Measurements from ENCODE around the gene SPOCK1. TPM values are rescaled to one million over a fixed set of nuclear protein-coding genes. Genes with fewer than 3 reads are reported as not detected.

SPOCK1 gene
- total RNA-seq, 1 donor: 231 TPM

DNA sequence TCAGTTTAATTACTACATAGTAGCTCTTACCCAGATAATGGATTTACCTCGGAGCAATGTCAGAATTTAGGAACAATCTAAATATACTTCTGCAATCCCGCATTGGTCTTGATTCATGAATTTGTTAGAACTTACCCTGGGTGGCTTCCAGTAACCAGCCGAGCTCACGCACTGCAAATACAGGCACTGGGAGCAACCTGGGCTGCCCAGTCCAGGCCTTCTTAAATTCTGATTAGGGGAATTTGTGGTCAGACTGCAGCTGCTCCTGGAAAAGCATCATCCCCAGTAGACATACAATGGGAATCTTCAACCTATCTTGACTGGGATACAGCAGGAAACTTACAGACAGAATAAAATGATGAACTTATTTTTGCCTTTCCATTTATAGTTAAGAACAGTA lies 270.3 kb downstream of the SPOCK1 start:
- DNase-seq (ENCODE audit: insufficient read length, low spot score, missing footprints): no peak
- Histone ChIP-seq H2AFZ (ENCODE audit: low read length) (no peak overlapping the region), H3K27ac (ENCODE audit: low read depth, low read length) (no peak overlapping the region), H3K9me3 (ENCODE audit: low read depth, low read length) (no peaks in the 10 kb centered on the region), H3K4me2 (ENCODE audit: insufficient read depth, low read length) (no peak overlapping the region), H3K79me2 (ENCODE audit: insufficient read depth, low read length) (no peaks in the 10 kb centered on the region), H4K20me1 (ENCODE audit: insufficient read depth, low read length) (peaks cover 24% of the 10 kb centered on the region), H3K4me3 (ENCODE audit: insufficient read depth, low read length) (no peak overlapping the region), H3K36me3 (ENCODE audit: insufficient read depth, low read length) (peaks cover 2% of the 10 kb centered on the region), H3K27me3 (ENCODE audit: insufficient read depth, low read length) (no peaks in the 10 kb centered on the region), H3K4me1 (ENCODE audit: insufficient read depth, low read length) (no peaks in the 10 kb centered on the region)
- TF ChIP-seq, protein P1, sequence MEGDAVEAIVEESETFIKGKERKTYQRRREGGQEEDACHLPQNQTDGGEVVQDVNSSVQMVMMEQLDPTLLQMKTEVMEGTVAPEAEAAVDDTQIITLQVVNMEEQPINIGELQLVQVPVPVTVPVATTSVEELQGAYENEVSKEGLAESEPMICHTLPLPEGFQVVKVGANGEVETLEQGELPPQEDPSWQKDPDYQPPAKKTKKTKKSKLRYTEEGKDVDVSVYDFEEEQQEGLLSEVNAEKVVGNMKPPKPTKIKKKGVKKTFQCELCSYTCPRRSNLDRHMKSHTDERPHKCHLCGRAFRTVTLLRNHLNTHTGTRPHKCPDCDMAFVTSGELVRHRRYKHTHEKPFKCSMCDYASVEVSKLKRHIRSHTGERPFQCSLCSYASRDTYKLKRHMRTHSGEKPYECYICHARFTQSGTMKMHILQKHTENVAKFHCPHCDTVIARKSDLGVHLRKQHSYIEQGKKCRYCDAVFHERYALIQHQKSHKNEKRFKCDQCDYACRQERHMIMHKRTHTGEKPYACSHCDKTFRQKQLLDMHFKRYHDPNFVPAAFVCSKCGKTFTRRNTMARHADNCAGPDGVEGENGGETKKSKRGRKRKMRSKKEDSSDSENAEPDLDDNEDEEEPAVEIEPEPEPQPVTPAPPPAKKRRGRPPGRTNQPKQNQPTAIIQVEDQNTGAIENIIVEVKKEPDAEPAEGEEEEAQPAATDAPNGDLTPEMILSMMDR (IDR thresholded peaks at IDR 0.05; ENCODE audit: extremely low read depth, low read depth, low read length): no peak

DNA sequence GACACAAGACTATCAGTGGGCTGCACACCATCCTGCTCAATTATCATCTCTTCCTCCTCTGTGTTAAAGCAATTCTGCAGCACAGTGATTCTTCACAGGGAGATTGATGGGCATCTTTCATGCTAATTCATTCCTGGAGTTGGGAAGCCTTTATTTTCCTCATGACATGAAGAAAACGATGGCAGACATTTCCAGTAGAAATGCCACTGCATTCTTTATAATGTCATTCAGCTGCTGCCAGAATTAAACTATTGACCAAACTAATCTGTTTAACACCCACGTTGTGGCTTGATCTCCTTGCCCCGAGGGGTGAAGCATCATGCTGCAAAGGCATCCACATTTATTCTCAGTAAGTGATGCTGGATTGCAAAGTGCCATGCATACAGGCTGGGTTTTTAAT lies 273.0 kb downstream of the SPOCK1 start:
- Histone ChIP-seq H4K20me1 (ENCODE audit: insufficient read depth, low read length) (peaks cover 29% of the 10 kb centered on the region), H3K4me1 (ENCODE audit: insufficient read depth, low read length) (no peaks in the 10 kb centered on the region), H2AFZ (ENCODE audit: low read length) (no peak overlapping the region), H3K27me3 (ENCODE audit: insufficient read depth, low read length) (no peaks in the 10 kb centered on the region), H3K4me3 (ENCODE audit: insufficient read depth, low read length) (no peak overlapping the region), H3K27ac (ENCODE audit: low read depth, low read length) (no peak overlapping the region), H3K36me3 (ENCODE audit: insufficient read depth, low read length) (peaks cover 2% of the 10 kb centered on the region), H3K9me3 (ENCODE audit: low read depth, low read length) (no peaks in the 10 kb centered on the region), H3K79me2 (ENCODE audit: insufficient read depth, low read length) (no peaks in the 10 kb centered on the region), H3K4me2 (ENCODE audit: insufficient read depth, low read length) (no peak overlapping the region)
- TF ChIP-seq, protein P1 (IDR thresholded peaks at IDR 0.05; ENCODE audit: extremely low read depth, low read depth, low read length): no peak
- no peak for DNase-seq (ENCODE audit: insufficient read length, low spot score, missing footprints)

DNA sequence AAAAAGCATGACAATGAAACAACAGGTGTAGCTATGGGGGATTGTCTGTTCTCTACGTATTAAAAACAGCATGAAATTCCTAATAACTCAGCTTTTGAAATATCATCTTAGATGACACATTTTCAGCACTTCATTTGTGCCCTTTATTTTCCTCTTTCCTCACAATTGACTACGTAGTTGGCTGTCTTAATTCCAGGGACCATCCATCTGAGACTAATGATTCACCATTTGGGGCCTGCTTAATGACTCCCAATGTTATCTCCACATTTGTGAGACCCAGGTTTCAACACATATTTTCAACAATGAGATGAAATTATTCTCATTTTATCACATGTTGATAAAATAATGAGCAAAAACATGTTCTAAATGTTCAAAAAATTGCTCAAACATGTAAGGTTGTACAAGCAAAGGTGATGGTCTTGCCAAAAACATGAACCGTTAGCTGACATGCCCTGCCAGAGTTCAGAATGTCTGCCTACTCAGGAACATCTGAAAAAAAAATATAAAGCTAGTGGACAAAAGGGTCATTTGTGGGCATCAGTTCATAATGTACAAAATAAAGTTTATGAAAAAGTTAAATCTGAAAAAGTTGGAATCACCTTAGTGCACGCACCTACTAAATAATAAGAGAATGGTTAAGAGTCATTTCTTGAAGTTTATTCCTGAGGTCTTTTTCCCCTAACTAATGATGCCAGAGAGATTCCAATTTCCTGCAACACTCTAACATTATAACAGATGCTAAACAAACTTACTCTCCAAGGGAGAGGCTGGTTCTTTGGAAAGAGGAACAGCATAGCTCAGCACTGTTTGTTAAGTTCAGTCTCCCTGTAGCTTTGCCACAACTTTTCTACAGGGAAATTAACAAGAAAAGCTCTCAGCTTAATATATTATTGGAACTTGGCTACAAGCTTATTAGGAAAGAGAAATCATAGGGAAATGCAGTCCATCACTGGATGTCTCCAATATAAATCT lies 275.5 kb downstream of the SPOCK1 start:
- H3K9me3 ChIP-seq (ENCODE audit: low read depth, low read length): no peaks in the 10 kb centered on the region
- peaks cover 2% of the 10 kb centered on the region for H3K79me2 ChIP-seq (ENCODE audit: insufficient read depth, low read length)
- H3K27me3 ChIP-seq (ENCODE audit: insufficient read depth, low read length): no peaks in the 10 kb centered on the region
- H2AFZ ChIP-seq (ENCODE audit: low read length): no peak overlapping the region
- TF ChIP-seq, protein P1 (IDR thresholded peaks at IDR 0.05; ENCODE audit: extremely low read depth, low read depth, low read length): no peak
- H3K27ac ChIP-seq (ENCODE audit: low read depth, low read length): no peak overlapping the region
- no peak overlapping the region for H3K4me3 ChIP-seq (ENCODE audit: insufficient read depth, low read length)
- peaks cover 33% of the 10 kb centered on the region for H4K20me1 ChIP-seq (ENCODE audit: insufficient read depth, low read length)
- H3K4me1 ChIP-seq (ENCODE audit: insufficient read depth, low read length): peaks cover 13% of the 10 kb centered on the region
- H3K4me2 ChIP-seq (ENCODE audit: insufficient read depth, low read length): no peak overlapping the region
- no peak for DNase-seq (ENCODE audit: insufficient read length, low spot score, missing footprints)
- H3K36me3 ChIP-seq (ENCODE audit: insufficient read depth, low read length): peaks cover 2% of the 10 kb centered on the region

DNA sequence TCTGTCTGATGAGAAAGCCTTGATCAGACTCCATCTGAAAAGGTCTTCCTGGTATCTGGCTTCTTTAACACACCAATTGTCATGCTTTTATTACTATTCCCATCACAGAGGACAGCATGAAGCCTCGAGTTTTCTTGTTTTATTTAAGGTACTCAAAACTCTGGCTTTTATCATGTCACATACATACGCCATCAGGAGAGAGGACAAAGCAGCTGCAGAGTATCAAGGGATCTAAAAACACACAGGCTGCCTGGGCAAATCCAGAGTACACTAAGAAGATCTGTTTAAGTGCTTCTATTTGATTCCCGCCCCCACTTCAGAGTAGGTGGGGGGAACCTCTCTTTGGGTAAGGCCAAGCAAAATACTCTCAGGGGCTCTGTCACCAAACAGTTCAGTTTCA lies 277.2 kb downstream of the SPOCK1 start:
- H3K79me2 ChIP-seq (ENCODE audit: insufficient read depth, low read length): peaks cover 2% of the 10 kb centered on the region
- DNase-seq (ENCODE audit: insufficient read length, low spot score, missing footprints): no peak
- peaks cover 2% of the 10 kb centered on the region for H3K36me3 ChIP-seq (ENCODE audit: insufficient read depth, low read length)
- no peak overlapping the region for H3K4me3 ChIP-seq (ENCODE audit: insufficient read depth, low read length)
- no peaks in the 10 kb centered on the region for H3K9me3 ChIP-seq (ENCODE audit: low read depth, low read length)
- H3K4me1 ChIP-seq (ENCODE audit: insufficient read depth, low read length): peaks cover 29% of the 10 kb centered on the region
- no peak overlapping the region for H2AFZ ChIP-seq (ENCODE audit: low read length)
- H3K27me3 ChIP-seq (ENCODE audit: insufficient read depth, low read length): no peaks in the 10 kb centered on the region
- H3K27ac ChIP-seq (ENCODE audit: low read depth, low read length): no peak overlapping the region
- TF ChIP-seq, protein P1 (IDR thresholded peaks at IDR 0.05; ENCODE audit: extremely low read depth, low read depth, low read length): no peak
- no peak overlapping the region for H3K4me2 ChIP-seq (ENCODE audit: insufficient read depth, low read length)
- H4K20me1 ChIP-seq (ENCODE audit: insufficient read depth, low read length): peaks cover 33% of the 10 kb centered on the region
